GM21381 (cell line): Measurements from ENCODE around the gene BHLHE40.

Experiments
- ATAC-seq: cut with Tn5 transposase; IDR thresholded peaks from one replicate; pipeline ENCODE4 v1.9.1; 2021; ENCODE audit warnings: mild to moderate bottlenecking, moderate library complexity; ENCODE audit not compliant: unreplicated experiment

BHLHE40 gene

DNA sequence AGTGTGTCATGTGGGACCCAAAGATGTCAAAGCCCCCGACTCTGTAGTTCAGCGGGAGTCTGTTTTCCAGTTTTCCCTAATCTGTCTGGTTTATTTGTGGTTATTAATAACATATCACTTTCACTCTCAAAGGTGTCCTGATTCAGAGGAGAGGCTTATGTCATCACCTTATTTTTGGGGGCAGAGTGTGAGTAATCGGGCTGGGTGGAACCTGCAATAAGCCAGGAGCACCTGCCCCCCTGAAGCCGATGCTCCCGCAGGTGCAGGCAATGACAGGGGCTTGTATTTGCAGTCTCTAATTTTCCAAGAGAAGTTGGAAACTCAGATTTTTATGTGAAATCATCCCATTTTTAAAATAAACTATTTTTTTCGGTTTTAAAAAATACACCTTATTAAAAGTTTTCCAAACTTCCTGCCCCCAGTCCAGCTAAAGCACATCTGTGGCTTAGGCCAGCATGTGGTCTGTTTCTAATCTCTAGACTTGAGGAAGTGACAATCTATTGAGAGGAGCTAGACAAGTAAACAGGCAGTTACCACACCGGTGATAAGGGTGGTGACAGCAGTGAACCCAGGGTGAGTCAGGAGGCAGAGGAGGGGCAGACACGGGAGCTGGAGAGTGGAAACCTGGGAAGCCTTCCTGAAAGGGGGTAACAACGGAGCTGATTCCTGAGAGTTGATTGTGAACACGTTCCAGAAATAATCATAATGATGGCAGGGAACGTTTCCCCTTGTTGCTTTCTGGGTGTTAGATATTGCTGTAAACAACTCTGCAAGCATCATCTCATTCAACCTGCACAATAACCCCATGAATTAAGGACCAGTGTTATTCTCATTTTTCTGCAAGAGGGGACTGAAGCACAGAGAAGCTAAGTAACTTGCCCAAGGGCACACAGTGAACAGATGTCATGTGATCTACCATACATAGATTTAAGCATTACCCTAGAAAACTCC lies 37.2 kb downstream of the BHLHE40 start:
- ATAC-seq = peak; percentile 49

GRCh38 chr3:5017925-5018531 lies 38.8 kb downstream of the BHLHE40 start:
- ATAC-seq = no peak

GRCh38 chr3:5019411-5020241 lies 40.4 kb downstream of the BHLHE40 start:
- ATAC-seq = no peak

DNA sequence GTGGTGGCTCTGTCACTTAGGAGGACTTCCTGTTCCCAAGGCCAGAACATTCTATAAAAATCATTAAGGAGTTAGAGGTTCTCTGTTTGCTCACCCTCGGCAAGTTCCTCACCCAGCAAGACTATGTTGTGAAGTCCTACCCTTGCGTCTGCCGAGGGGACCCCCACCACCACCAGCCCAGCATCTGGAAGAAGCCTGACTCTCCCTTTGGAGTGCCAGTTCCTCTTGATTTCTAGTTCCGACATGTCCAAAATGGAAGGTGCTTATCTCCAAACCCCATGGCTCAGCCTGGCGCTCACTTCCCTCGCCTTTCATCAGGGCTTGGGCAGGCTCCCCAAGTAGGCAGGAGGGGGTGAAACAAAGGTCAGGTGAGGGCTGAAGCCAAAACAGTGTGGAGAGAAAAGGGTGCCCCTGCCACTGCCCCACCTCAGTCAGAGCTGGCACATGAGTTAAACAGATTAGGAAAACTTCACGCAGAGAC lies 41.0 kb downstream of the BHLHE40 start:
- no peak for ATAC-seq

DNA sequence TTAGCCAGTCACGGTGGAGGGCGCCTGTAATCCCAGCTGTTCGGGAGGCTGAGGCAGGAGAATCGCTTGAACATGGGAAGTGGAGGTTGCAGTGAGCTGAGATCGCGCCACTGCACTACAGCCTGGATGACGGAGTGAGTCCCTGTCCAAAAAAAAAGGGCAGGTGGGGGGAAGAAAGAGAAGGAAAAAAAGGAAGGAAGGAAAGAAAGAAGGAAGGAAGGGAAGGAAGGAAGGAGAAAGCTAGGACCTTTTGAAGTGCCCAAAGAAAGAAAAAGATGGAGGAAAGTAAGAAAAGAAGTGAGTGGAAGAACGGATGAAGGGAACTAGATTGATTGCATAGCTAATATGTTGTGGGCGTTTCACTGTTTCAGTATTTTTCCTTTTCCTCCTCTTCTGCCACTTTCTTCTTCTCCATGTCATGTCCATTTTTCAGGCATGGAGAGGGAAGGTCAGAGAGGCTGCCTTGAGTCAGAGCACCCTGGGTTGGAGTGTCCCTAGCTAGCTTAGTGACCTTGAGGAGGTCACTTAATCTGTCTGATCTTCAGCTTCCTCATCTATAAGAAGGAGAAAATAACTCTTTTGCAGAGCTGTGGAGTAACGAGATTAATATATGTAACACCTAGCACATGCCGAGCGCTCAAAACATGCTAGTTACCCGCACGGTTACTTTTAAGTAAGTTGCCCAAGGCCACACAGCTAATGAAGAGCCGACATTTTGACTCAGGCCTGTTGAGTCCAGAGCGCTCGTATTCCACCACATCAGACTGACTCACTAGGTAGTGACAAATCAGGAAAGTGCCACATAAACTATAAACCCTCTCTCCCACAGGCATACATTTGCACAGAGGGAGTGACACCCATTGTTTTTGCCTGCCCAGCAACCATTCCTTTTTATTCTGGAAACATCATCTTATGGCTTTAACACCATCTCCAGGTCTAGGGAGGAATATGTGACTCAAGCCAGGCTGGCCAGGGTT lies 42.2 kb downstream of the BHLHE40 start:
- ATAC-seq = no peak

DNA sequence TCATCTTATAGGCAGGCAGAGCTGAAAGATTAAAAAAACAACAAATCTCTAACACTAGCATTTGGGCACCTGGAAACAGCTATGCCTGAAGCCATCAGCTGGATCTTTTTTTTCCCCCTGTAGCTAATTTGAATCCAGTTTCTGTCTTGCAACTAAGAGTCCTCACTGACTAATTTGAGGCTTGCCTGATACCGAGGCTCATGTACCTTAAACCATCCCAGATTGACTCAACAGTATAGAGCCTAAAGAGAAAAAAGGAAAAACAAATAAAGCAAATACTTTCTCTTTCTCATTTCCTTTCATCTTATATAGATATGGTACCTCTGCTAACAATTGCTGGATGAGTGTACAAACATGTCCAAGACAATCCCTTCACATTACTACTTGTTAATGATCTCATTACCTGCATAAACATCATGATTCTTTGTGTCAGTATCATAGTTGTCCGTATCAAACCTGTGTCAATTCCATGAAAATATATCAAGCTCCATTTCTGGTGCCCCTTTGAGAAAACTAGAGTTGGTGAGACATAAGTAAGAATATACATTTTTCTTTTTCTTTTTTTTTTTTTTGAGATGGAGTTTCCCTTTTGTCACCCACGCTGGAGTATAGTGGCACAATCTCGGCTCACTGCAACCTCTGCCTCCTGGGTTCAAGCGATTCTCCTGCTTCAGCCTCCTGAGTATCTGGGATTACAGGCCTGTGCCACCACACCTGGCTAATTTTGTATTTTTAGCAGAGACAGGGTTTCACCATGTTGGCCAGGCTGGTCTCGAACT lies 43.1 kb downstream of the BHLHE40 start:
- ATAC-seq = peak; percentile 65

DNA sequence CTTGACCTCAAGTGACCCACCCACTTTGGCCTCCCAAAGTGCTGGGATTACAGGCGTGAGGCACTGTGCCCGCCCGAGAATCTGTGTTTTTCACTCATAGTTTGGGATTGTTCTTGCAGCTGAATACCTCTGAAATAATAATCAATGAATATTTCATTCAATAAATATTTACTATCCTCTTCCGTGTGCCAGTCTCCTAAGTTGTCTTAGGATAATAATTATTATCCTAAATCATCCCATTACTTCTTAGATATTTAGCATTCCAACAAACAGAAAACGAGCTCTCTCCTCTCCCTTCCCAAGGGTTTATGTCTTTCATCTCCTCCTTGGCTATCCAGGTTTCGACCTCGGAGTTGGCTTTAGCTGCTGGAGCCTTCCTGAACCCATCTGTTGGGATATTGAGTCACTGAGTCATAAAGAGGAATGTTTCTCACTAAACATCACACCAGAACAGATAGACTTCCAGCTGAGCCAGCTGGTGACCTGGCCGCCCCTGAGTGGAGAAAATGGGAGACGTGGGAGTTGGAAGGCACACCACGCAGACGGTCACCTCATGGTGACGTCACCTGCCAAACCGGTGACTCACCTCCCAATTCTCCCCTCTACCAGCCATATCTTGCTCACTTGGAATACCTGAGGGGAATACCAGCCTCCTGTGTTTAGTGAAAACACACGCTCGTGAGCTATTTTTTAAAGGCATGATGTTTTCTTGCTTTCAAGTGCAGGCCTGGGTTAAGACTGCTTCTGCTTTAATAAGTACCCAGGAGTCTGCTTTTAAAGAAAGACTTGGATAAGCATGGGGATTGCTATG lies 43.9 kb downstream of the BHLHE40 start:
- ATAC-seq = no peak

DNA sequence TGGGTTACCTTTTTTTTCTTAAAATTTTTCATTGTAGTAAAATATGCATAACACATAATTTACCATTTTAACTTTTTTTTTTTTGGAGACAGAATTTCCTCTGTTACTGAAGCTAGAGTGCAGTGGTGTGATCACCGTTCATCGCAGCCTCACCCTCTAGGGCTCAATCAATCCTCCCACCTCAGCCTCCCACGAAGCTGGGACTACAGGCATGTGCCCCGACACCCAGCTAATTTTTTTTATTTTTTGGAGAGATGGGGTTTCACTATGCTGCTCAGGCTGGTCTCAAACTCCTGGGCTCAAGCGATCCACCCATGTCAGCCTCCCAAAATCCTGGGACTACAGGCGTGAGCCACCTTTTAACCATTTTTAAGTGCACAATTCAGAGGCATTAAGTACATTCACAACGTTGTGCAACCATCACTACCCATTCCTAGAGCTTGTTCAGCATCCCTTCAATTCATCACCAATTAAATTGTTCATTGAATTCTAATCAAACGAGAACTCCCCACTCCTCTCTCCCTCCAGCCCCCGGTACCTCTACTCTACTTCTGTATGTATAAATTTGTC lies 44.6 kb downstream of the BHLHE40 start:
- no peak for ATAC-seq

DNA sequence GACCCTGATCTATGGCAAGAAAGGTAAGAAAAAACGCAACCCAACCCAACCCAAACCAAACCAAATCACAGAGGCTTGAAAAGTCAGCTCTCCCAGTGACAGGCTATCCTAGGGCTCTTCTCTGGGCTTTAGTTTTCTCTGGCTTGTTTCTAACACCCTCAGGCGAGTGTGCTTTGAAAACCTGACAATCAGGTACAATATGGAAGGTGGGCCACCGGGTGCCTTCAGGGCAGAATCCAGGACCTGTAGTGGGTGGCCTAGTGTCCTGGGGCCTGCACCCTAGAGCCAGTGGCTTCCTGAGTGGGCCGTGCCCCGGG lies 46.8 kb downstream of the BHLHE40 start:
- no peak for ATAC-seq

- no peak for ATAC-seq
Measured at GRCh38 chr3:5029715-5030114, 50.5 kb downstream of the BHLHE40 start.

GRCh38 chr3:5030152-5030551 lies 50.9 kb downstream of the BHLHE40 start:
- no peak for ATAC-seq

DNA sequence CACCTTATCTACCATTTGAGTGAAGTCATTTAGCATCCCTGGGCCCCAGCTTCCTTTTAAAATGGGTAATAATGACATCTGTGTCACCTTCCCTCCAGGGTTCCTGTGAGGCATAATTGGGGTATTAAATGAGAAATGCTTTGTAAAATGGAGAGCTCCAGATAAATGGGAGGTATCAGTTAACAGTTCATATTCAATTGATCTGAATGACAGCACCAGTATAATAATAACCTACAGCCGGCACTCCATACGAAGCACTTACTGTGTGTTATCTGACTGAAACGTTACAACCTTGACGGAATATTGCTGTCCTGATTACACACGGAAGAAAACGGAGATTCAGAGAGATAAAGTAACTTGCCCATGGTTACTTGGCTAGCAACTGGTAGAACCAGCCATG lies 53.6 kb downstream of the BHLHE40 start:
- no peak for ATAC-seq
